Activated naive CD4-positive, alpha-beta T cell treated with anti-CD3 and anti-CD28 coated beads, Interleukin-2, amount 10 ng/mL, durations not matched to agents 7 days and 5 days (primary cell): ENCODE data around the gene ALDH2.
"Not testable (repeated sequence)": the region's sequence is repeated elsewhere in the genome, so short reads cannot be mapped to it uniquely, and the experiment has no call there.

ENCODE experiments used
- CTCF ChIA-PET: fragments of 350-600 bp; sonication (Branson Sonifier 250); formaldehyde crosslinking; loops from one replicate; lab custom pipeline; 2021; ENCODE audit warnings: antibody characterized with exemption; lab: Charles Lee
- DNase-seq: peaks from one replicate; pipeline ENCODE4 v3.0.0-alpha.2; 2020
- H3K27ac Mint-ChIP-seq: one replicate; pipeline ENCODE4 v1.8.0; 2021; ENCODE audit warnings: mild to moderate bottlenecking, moderate library complexity, mixed read lengths
- H3K27me3 Mint-ChIP-seq: one replicate; pipeline ENCODE4 v1.8.0; 2021; ENCODE audit warnings: mild to moderate bottlenecking, mixed read lengths
- H3K36me3 Mint-ChIP-seq: one replicate; pipeline ENCODE4 v1.8.0; 2021; ENCODE audit warnings: mixed read lengths
- H3K4me1 Mint-ChIP-seq: one replicate; pipeline ENCODE4 v1.8.0; 2021; ENCODE audit warnings: mixed read lengths
- H3K4me3 Mint-ChIP-seq: one replicate; pipeline ENCODE4 v1.8.0; 2021; ENCODE audit warnings: mild to moderate bottlenecking, moderate library complexity, mixed read lengths
- H3K9me3 Mint-ChIP-seq: one replicate; pipeline ENCODE4 v1.8.0; 2021; ENCODE audit warnings: mixed read lengths

The ALDH2 gene

GRCh38 chr12:111788178-111788654, 21.5 kb downstream of the ALDH2 start:
- no peaks in the 10 kb centered on the region for H3K9me3 Mint-ChIP-seq
- DNase-seq, result no peak
- no peak overlapping the region for H3K4me3 Mint-ChIP-seq
- CTCF ChIA-PET, result no interaction called here
- no peaks in the 10 kb centered on the region for H3K27me3 Mint-ChIP-seq
- H3K36me3 Mint-ChIP-seq, result no peaks in the 10 kb centered on the region
- H3K27ac Mint-ChIP-seq, result no peak overlapping the region
- H3K4me1 Mint-ChIP-seq, result no peaks in the 10 kb centered on the region

GRCh38 chr12:111789779-111790178, 23.0 kb downstream of the ALDH2 start:
- Mint-ChIP-seq H3K9me3 (no peaks in the 10 kb centered on the region), H3K27ac (no peak overlapping the region), H3K4me1 (no peaks in the 10 kb centered on the region), H3K27me3 (no peaks in the 10 kb centered on the region), H3K36me3 (no peaks in the 10 kb centered on the region), H3K4me3 (no peak overlapping the region)
- no peak for DNase-seq
- CTCF ChIA-PET, result no interaction called here

GRCh38 chr12:111791507-111791906, 24.8 kb downstream of the ALDH2 start:
- Mint-ChIP-seq H3K4me1 (no peaks in the 10 kb centered on the region), H3K9me3 (no peaks in the 10 kb centered on the region), H3K27me3 (no peaks in the 10 kb centered on the region), H3K4me3 (no peak overlapping the region), H3K36me3 (no peaks in the 10 kb centered on the region), H3K27ac (no peak overlapping the region)
- CTCF ChIA-PET, result no interaction called here
- DNase-seq, result no peak

- no peaks in the 10 kb centered on the region for H3K4me1 Mint-ChIP-seq
- CTCF ChIA-PET, result interaction anchor here (0.5 kb wide), 1 partner anchor 894 kb away, joined by 3 read pairs; no protein-coding TSS in a partner anchor
- DNase-seq, result no peak
- H3K27me3 Mint-ChIP-seq, result peaks cover 3% of the 10 kb centered on the region
- H3K4me3 Mint-ChIP-seq, result no peak overlapping the region
- no peak overlapping the region for H3K27ac Mint-ChIP-seq
- H3K9me3 Mint-ChIP-seq, result no peaks in the 10 kb centered on the region
- no peaks in the 10 kb centered on the region for H3K36me3 Mint-ChIP-seq
These were observed 25.6 kb downstream of the ALDH2 start for GRCh38 chr12:111792155-111792855.

DNA sequence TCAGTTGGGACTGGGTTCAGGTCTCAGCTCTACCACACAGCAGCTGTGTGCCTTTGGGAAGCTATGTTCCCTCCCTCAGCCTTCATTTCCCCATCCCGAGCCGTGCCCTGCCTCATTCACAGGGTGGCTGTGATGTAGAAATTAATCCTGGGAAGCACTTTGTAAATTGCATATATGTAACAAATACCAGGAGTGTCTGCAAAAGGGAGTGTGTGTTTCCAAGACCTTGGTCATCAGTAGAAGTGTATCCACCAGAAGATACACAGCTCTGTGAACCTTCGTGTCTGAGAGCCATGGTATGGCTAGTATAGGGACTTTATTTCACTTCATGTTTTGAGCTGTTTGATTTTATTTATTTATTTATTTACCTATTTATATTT, 26.1 kb downstream of the ALDH2 start:
- Mint-ChIP-seq H3K27me3 (peaks cover 3% of the 10 kb centered on the region), H3K4me3 (no peak overlapping the region), H3K9me3 (no peaks in the 10 kb centered on the region), H3K4me1 (no peaks in the 10 kb centered on the region), H3K27ac (no peak overlapping the region), H3K36me3 (no peaks in the 10 kb centered on the region)
- CTCF ChIA-PET, result no interaction called here
- no peak for DNase-seq

- H3K36me3 Mint-ChIP-seq, result no peaks in the 10 kb centered on the region
These were observed 31.4 kb downstream of the ALDH2 start for GRCh38 chr12:111798182-111798581.

GRCh38 chr12:111799758-111800157, 33.0 kb downstream of the ALDH2 start:
- no peak for DNase-seq
- Mint-ChIP-seq H3K27me3 (peaks cover 3% of the 10 kb centered on the region), H3K9me3 (no peaks in the 10 kb centered on the region), H3K36me3 (no peaks in the 10 kb centered on the region), H3K27ac (no peak overlapping the region), H3K4me1 (no peaks in the 10 kb centered on the region), H3K4me3 (no peak overlapping the region)
- CTCF ChIA-PET, result no interaction called here

More at GRCh38 chr12:111798182-111798581, 31.4 kb downstream of the ALDH2 start:
- Mint-ChIP-seq H3K4me1 (no peaks in the 10 kb centered on the region), H3K27me3 (peaks cover 3% of the 10 kb centered on the region), H3K9me3 (no peaks in the 10 kb centered on the region), H3K27ac (no peak overlapping the region), H3K4me3 (no peak overlapping the region)
- DNase-seq, result no peak
- CTCF ChIA-PET, result interaction anchor here (1.7 kb wide), 1 partner anchor 14 kb away, joined by 4 read pairs; no protein-coding TSS in a partner anchor

DNA sequence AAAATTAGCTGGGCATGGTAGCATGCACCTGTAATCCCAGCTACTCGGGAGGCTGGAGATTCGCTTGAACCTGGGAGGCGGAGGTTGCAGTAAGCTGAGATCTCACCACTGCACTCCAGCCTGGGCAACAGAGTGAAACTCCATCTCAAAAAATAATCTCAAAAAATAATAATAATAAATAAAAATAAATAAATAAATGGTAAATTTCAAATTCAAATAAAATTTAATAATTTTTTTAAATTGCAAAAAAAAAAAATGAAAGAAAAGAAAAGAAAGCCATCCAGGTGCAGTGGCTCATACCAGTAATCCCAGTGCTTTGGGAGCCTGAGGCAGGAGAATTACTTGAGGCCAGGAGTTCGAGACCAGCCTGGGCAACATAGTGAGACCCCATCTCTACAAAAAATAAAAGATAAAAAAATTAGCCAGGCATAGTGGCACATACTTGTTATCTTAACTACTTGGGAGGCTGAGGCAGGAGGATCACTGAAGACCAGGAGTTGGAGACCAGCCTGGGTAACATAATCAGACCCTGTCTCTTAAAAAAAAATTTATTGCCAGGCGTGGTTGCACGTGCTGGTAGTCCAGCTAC, 36.4 kb downstream of the ALDH2 start:
- H3K4me3 Mint-ChIP-seq, result no peak overlapping the region
- no peak for DNase-seq
- no peaks in the 10 kb centered on the region for H3K9me3 Mint-ChIP-seq
- H3K36me3 Mint-ChIP-seq, result no peaks in the 10 kb centered on the region
- CTCF ChIA-PET, result no interaction called here
- no peaks in the 10 kb centered on the region for H3K27me3 Mint-ChIP-seq
- H3K27ac Mint-ChIP-seq, result no peak overlapping the region
- H3K4me1 Mint-ChIP-seq, result no peaks in the 10 kb centered on the region

GRCh38 chr12:111803851-111804250, 37.1 kb downstream of the ALDH2 start:
- Mint-ChIP-seq H3K27me3 (peaks cover 3% of the 10 kb centered on the region), H3K4me1 (no peaks in the 10 kb centered on the region), H3K9me3 (no peaks in the 10 kb centered on the region), H3K27ac (no peak overlapping the region), H3K4me3 (no peak overlapping the region), H3K36me3 (no peaks in the 10 kb centered on the region)
- no peak for DNase-seq
- CTCF ChIA-PET, result no interaction called here

- Mint-ChIP-seq H3K27ac (no peak overlapping the region), H3K4me3 (no peak overlapping the region), H3K36me3 (no peaks in the 10 kb centered on the region), H3K27me3 (peaks cover 3% of the 10 kb centered on the region), H3K4me1 (no peaks in the 10 kb centered on the region), H3K9me3 (no peaks in the 10 kb centered on the region)
- CTCF ChIA-PET, result no interaction called here
- DNase-seq, result no peak
These were observed 39.6 kb downstream of the ALDH2 start for GRCh38 chr12:111806304-111806703.

GRCh38 chr12:111807232-111807631, 40.5 kb downstream of the ALDH2 start:
- no peak overlapping the region for H3K27ac Mint-ChIP-seq
- no peaks in the 10 kb centered on the region for H3K36me3 Mint-ChIP-seq
- H3K27me3 Mint-ChIP-seq, result peaks cover 3% of the 10 kb centered on the region
- no peak overlapping the region for H3K4me3 Mint-ChIP-seq
- no peaks in the 10 kb centered on the region for H3K4me1 Mint-ChIP-seq
- CTCF ChIA-PET, result interaction anchor here (1.1 kb wide), 1 partner anchor 355 kb away, joined by 3 read pairs; no protein-coding TSS in a partner anchor
- DNase-seq, result no peak
- H3K9me3 Mint-ChIP-seq, result no peaks in the 10 kb centered on the region

GRCh38 chr12:111812881-111813741, 46.4 kb downstream of the ALDH2 start:
- H3K27me3 Mint-ChIP-seq, result peaks cover 10% of the 10 kb centered on the region
- H3K4me1 Mint-ChIP-seq, result peaks cover 9% of the 10 kb centered on the region
- no peaks in the 10 kb centered on the region for H3K9me3 Mint-ChIP-seq
- H3K36me3 Mint-ChIP-seq, result no peaks in the 10 kb centered on the region
- CTCF ChIA-PET, result interaction anchor here (0.6 to 2.9 kb wide), 30 partner anchors 8 to 574 kb away, joined by 3 to 33 read pairs (median 4); no protein-coding TSS in a partner anchor
- no peak overlapping the region for H3K27ac Mint-ChIP-seq
- peak; percentile 78 for DNase-seq
- no peak overlapping the region for H3K4me3 Mint-ChIP-seq

DNA sequence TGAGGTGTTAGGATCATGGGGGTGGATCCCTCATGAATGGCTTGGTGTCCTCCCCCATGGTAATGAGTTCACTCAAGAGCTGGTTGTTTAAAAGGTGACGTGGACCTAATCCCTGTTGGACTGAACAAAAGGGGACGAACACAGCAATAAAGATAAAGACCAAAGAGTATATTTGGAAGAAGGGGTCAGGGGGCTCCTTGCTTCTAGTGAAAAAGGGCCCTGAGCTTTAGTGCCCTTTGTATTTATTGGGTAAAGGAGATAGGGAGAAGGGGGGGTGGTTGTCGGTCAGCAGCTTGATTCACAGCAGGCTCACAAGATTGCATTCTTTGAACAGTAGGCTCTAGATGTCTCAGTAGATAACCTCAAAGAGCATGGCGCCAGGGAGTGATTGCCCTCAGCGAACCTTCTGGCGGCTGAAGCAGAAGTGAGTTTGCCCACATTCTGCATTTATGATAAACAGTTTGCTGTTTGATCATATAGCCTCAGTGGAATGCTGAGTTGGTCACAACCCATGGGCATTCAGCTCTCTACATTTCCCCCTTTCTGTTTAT, 49.4 kb downstream of the ALDH2 start:
- Mint-ChIP-seq H3K9me3 (no peaks in the 10 kb centered on the region), H3K4me1 (peaks cover 9% of the 10 kb centered on the region), H3K4me3 (no peak overlapping the region), H3K27ac (no peak overlapping the region), H3K36me3 (no peaks in the 10 kb centered on the region), H3K27me3 (peaks cover 12% of the 10 kb centered on the region)
- DNase-seq, result no peak
- CTCF ChIA-PET, result interaction anchor here (0.9 to 2.9 kb wide), 3 partner anchors 63 to 419 kb away, joined by 3 to 12 read pairs (median 3); no protein-coding TSS in a partner anchor

DNA sequence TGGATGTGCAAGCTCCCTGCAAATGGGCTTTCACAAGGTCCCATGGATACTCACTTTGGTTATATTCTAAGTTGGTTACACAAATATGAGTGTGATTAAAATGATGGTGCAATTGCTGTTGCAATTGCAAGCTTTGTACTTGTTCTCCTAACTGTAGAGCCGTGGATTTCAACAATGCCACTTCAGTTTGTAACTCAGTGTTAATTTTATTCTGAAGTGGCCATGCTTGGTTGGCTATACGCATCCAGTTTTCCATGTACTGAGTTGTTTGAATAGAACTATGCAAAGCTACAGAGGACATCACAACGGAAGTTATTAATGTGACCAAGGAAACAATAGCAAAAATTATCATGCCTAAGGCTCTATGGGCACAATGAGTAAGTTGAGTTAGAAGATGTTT, 50.2 kb downstream of the ALDH2 start:
- CTCF ChIA-PET, result interaction anchor here (0.5 to 2.9 kb wide), 2 partner anchors 63 to 105 kb away, joined by 3 to 12 read pairs; no protein-coding TSS in a partner anchor
- not testable (repeated sequence) for H3K9me3 Mint-ChIP-seq, H3K27ac Mint-ChIP-seq, H3K36me3 Mint-ChIP-seq, H3K4me3 Mint-ChIP-seq, H3K4me1 Mint-ChIP-seq, DNase-seq
- peaks cover 19% of the 10 kb centered on the region for H3K27me3 Mint-ChIP-seq
